Mucosa of descending colon (tissue), 3 donors: ENCODE results near the gene CCND3. TPM values are rescaled to one million over a fixed set of nuclear protein-coding genes. Genes with fewer than 3 reads are reported as not detected.

Source experiments
- ATAC-seq: fragments of 200-7000 bp; cut with Tn5 transposase; one replicate; pipeline ENCODE4 v1.9.1; 2020; ENCODE audit warnings: mild to moderate bottlenecking, moderate library complexity
- DNase-seq, 3 donors: peaks; one replicate each; pipeline ENCODE4 v3.0.0-alpha.2; 2020
- H3K36me3 ChIP-seq: fragments of 200-600 bp; one replicate; pipeline ENCODE4 v1.8.0; 2021; ENCODE audit warnings: low read depth, mild to moderate bottlenecking
- H3K4me1 ChIP-seq: fragments of 200-600 bp; one replicate; pipeline ENCODE4 v1.8.0; 2021; ENCODE audit warnings: low read depth, mild to moderate bottlenecking
- H3K4me3 ChIP-seq: fragments of 200-600 bp; one replicate; pipeline ENCODE4 v1.8.0; 2021; ENCODE audit warnings: mild to moderate bottlenecking
- H3K9me3 ChIP-seq: fragments of 200-600 bp; one replicate; pipeline ENCODE4 v1.8.0; 2021; ENCODE audit warnings: mild to moderate bottlenecking
- intact Hi-C, 2 donors: fragments of 100-400 bp; cut with DNase I in 1 of 2; cut with micrococcal nuclease in 1 of 2; formaldehyde crosslinking; loops; one replicate each; pipeline versions ENCODE4 v1.11.0 to v1.11.1; 2022; cut with DNase I, micrococcal nuclease
- total RNA-seq, 3 donors: library from RNA; stranded (reverse); fragmentation: NEBNext Ultra II Directional in 2 of 3; extraction: Animal tissue kit (Norgen Biotek cat#: 25700) in 2 of 3; gene quantifications; one replicate each; pipeline versions ENCODE4 v1.2.1 to v1.2.4, GENCODE V29; 2021 to 2023
- TF ChIP-seq, protein P1 (sequence below): fragments of 200-600 bp; IDR thresholded peaks from one replicate; pipeline ENCODE4 v1.8.0; 2022; ENCODE audit warnings: antibody characterized with exemption, mild to moderate bottlenecking
- donor health status: DM: no; HTN: no; CAD: no; lungs with moderate emphysema.
- donor health status: DM: no; HTN: no; CAD: no.
- donor health status: DM: no; HTN: yes; CAD: no.

The CCND3 gene
- total RNA-seq, 3 donors from 2014 or later, result 51.2 to 69.1 (median 60.0) TPM

DNA sequence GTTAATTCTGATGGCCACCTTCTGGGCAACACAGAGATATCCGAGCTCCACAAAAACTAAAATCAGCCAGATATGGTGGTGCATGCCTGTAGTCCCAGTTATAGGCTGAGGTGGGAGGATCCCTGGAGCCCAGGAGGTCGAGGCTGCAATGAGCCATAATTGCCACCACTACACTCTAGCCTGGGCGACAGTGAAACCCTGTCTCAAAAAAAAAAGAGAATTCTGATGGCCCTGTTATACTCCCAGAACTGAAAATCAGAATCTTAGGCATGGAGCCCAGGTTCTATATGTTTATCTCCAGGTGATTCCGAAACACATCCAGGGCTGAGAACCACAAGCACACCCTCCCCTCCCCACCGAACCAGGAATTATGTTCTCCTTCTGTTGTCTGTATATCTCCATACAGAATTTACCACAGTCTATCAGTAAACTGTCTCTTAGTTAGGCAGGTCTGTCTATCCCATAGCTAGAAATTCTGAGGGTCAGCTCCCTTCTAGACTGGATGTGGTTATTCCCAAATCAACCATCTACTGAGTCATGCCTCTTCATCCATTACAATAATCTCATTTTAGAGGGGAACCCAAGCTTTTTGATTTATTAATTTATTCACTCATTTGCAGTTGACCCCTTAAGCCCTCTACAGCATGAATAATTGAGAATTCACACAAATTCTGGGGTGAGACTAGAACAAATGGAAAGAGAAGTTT lies 24.8 kb upstream of the CCND3 start:
- no peak for ATAC-seq

DNA sequence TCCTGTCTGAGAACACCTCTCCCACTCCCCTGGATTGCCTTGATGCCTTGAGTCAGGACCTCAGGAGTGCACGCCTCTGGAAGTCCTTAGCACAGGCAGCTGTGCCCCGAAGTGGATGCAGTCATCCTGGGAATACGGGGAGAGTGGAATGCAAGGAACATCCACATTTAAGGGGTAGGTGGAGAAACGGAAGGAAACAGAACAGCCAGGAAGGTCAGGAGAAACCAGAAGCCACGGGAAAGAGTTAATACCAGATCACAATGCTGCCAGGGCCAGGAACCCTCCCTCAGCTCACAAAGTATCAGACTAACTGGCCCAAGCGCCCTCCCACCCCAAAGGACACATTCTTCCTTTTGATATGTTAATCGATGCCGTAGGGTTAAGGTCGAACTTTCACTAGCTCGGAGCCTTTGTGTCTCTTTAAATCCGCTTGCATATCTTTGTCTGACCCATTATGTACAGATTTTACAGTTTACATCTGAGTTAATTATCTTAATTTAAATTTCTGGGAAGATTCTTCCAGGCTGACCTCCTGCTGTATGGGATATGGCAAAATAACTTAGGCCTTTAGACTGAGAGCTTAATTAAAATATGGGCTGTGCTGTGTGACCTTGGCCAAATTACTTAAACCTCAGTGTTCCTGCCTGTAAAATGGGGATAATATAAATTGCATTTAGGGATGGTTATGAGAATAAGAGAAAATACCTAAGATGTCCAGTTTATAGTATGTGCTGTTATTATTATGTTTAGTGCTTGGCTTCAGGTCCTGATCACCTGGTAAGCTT lies 24.0 kb upstream of the CCND3 start:
- Histone ChIP-seq H3K36me3 (no peaks in the 10 kb centered on the region), H3K4me3 (no peak overlapping the region), H3K4me1 (peaks cover 2% of the 10 kb centered on the region), H3K9me3 (no peaks in the 10 kb centered on the region)
- TF ChIP-seq, protein P1, sequence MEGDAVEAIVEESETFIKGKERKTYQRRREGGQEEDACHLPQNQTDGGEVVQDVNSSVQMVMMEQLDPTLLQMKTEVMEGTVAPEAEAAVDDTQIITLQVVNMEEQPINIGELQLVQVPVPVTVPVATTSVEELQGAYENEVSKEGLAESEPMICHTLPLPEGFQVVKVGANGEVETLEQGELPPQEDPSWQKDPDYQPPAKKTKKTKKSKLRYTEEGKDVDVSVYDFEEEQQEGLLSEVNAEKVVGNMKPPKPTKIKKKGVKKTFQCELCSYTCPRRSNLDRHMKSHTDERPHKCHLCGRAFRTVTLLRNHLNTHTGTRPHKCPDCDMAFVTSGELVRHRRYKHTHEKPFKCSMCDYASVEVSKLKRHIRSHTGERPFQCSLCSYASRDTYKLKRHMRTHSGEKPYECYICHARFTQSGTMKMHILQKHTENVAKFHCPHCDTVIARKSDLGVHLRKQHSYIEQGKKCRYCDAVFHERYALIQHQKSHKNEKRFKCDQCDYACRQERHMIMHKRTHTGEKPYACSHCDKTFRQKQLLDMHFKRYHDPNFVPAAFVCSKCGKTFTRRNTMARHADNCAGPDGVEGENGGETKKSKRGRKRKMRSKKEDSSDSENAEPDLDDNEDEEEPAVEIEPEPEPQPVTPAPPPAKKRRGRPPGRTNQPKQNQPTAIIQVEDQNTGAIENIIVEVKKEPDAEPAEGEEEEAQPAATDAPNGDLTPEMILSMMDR, result no peak
- DNase-seq, result no peak
- ATAC-seq, result no peak
- intact Hi-C loops, result no loop called here

More for the DNA sequence above, 24.8 kb upstream of the CCND3 start:
- TF ChIP-seq, protein P1, result no peak
- DNase-seq, result no peak
- intact Hi-C loops, result no loop called here
- Histone ChIP-seq H3K36me3 (no peaks in the 10 kb centered on the region), H3K9me3 (no peaks in the 10 kb centered on the region), H3K4me3 (no peak overlapping the region), H3K4me1 (peaks cover 2% of the 10 kb centered on the region)

DNA sequence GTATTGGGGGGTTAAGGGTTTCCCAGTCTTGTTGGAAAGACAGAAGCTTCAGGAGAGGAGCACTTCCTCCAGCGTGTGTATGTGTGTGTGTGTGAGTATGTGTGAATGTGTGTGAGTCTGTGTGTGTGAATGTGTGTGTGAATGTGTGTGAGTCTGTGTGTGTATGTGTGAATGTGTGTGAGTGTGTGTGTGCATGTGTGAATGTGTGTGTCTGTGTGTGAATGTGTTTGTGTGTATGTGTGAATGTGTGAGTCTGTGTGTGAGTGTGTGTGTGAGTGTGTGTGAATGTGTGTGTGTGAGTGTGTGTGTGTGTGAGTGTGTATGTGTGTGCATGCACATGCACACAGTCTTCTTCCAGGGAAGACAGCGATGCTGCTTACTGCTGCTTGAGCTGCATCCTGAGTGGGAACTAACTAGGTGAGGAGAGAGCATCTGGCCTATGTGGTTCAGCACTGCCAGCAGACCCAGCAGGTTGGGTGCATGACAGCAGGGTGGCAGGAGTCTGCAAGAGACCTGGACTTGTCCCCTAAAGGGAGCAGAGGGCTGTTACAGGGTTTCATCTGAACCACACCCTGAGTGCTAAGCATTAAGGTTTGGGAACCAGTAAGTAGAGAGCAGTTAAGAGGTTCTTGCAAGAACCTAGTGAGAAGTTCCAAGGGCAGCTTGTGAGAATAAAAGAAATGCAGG lies 22.7 kb upstream of the CCND3 start:
- no peaks in the 10 kb centered on the region for H3K9me3 ChIP-seq
- H3K4me1 ChIP-seq, result no peaks in the 10 kb centered on the region
- DNase-seq, result no peak
- intact Hi-C loops, result no loop called here
- no peaks in the 10 kb centered on the region for H3K36me3 ChIP-seq
- no peak for ATAC-seq
- TF ChIP-seq, protein P1, result no peak
- H3K4me3 ChIP-seq, result no peak overlapping the region

DNA sequence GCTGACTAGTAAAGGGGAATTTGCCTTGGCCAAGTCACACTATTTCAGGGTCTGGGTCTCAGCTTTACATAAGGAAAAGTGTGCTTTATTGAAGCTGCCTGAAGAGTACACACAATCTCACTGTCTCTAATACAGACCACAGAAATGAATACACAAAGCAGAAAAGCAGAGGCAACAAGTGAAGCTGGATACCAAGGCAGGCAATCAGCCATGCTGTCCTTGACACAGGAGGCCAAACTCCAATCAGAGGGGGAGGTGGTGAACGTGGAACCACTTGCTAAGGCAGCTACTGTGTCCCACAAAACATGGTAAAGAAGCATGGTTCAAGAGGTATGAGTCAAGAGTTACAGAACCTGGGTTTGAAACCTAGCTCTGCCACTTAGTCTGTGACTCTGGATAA lies 21.8 kb upstream of the CCND3 start:
- Histone ChIP-seq H3K36me3 (no peaks in the 10 kb centered on the region), H3K9me3 (no peaks in the 10 kb centered on the region), H3K4me3 (no peak overlapping the region), H3K4me1 (no peaks in the 10 kb centered on the region)
- TF ChIP-seq, protein P1, result no peak
- intact Hi-C loops, result no loop called here
- DNase-seq, result no peak
- ATAC-seq, result no peak

DNA sequence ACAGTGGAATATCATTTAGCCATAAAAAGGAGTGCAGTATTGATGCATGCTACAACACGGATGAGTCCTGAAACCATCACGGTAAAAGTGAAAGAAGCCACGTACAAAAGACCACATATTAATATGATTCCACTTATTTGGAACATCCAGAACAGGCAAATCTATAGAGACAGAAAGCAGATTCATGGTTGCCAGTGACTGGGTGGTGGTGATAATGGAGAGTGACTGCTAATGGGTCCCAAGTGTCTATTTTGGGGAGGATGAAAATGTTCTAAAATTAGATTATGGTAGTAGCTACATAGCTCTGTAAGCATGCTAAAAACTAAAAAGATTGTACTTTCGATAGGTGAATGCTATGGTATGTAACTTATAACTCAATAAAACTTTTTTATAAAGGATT lies 18.4 kb upstream of the CCND3 start:
- DNase-seq (no peak), ATAC-seq (no peak)
- Histone ChIP-seq H3K36me3 (no peaks in the 10 kb centered on the region), H3K4me1 (no peaks in the 10 kb centered on the region), H3K9me3 (no peaks in the 10 kb centered on the region), H3K4me3 (no peak overlapping the region)
- intact Hi-C loops, result no loop called here
- TF ChIP-seq, protein P1, result no peak
